Astrocyte (in vitro differentiated cells and primary cell): ENCODE data around the gene CAPRIN2. TPM values are rescaled to one million over a fixed set of nuclear protein-coding genes. Genes with fewer than 3 reads are reported as not detected.

Experiments used
- DNase-seq: peaks from one replicate; pipeline ENCODE4 v3.0.0-alpha.2; 2010; ENCODE audit warnings: low read depth
- FAIRE-seq: peaks from 2 replicates; lab custom pipeline; 2011; peaks lifted over from hg19 to GRCh38; lab: Jason Lieb, UNC
- H2AFZ ChIP-seq: 2 replicates; pipeline ENCODE4 v1.6.0; 2012; ENCODE audit warnings: low read depth, low read length, inconsistent platforms
- H3K27ac ChIP-seq: 2 replicates; pipeline ENCODE4 v1.5.1; 2011; ENCODE audit warnings: low read depth, low read length, inconsistent platforms
- H3K27me3 ChIP-seq: 2 replicates; pipeline ENCODE4 v1.6.0; 2011; ENCODE audit warnings: low read length, inconsistent platforms; ENCODE audit not compliant: insufficient read depth
- H3K36me3 ChIP-seq: 2 replicates; pipeline ENCODE4 v1.5.1; 2011; ENCODE audit warnings: low read length, inconsistent platforms; ENCODE audit not compliant: insufficient read depth
- H3K4me1 ChIP-seq: 2 replicates; pipeline ENCODE4 v1.5.1; 2011; ENCODE audit warnings: low read length, inconsistent platforms; ENCODE audit not compliant: insufficient read depth
- H3K4me2 ChIP-seq: 2 replicates; pipeline ENCODE4 v1.6.0; 2012; ENCODE audit warnings: low read length, inconsistent platforms
- H3K4me3 ChIP-seq: 2 replicates; pipeline ENCODE4 v1.5.1; 2011; ENCODE audit warnings: low read depth, mild to moderate bottlenecking, low read length, inconsistent platforms; ENCODE audit not compliant: insufficient read depth
- H3K79me2 ChIP-seq: 2 replicates; pipeline ENCODE4 v1.6.0; 2012; ENCODE audit warnings: mild to moderate bottlenecking, low read length, inconsistent platforms; ENCODE audit not compliant: insufficient read depth
- H3K9ac ChIP-seq: 2 replicates; pipeline ENCODE4 v1.6.0; 2012; ENCODE audit warnings: mild to moderate bottlenecking, low read length, inconsistent platforms
- H3K9me3 ChIP-seq: 2 replicates; pipeline ENCODE4 v1.5.1; 2012; ENCODE audit warnings: low read depth, mild to moderate bottlenecking, low read length, inconsistent platforms; ENCODE audit not compliant: insufficient read depth
- H4K20me1 ChIP-seq: 2 replicates; pipeline ENCODE4 v1.6.0; 2012; ENCODE audit warnings: low read length, inconsistent platforms; ENCODE audit not compliant: insufficient read depth
- H3K27ac Mint-ChIP-seq: one replicate; pipeline ENCODE4 v1.8.0; 2021; ENCODE audit warnings: mild to moderate bottlenecking, mixed read lengths; ENCODE audit not compliant: unreplicated experiment
- H3K27me3 Mint-ChIP-seq: one replicate; pipeline ENCODE4 v1.8.0; 2021; ENCODE audit warnings: low read depth, mixed read lengths; ENCODE audit not compliant: unreplicated experiment
- H3K36me3 Mint-ChIP-seq: one replicate; pipeline ENCODE4 v1.8.0; 2021; ENCODE audit warnings: low read depth, mixed read lengths; ENCODE audit not compliant: unreplicated experiment
- H3K4me1 Mint-ChIP-seq: one replicate; pipeline ENCODE4 v1.8.0; 2021; ENCODE audit warnings: low read depth, mixed read lengths; ENCODE audit not compliant: unreplicated experiment
- H3K4me3 Mint-ChIP-seq: one replicate; pipeline ENCODE4 v1.8.0; 2021; ENCODE audit warnings: mild to moderate bottlenecking, moderate library complexity, mixed read lengths; ENCODE audit not compliant: unreplicated experiment
- H3K9me3 Mint-ChIP-seq: one replicate; pipeline ENCODE4 v1.8.0; 2021; ENCODE audit warnings: mild to moderate bottlenecking, mixed read lengths; ENCODE audit not compliant: unreplicated experiment
- EZH2 ChIP-seq: IDR thresholded peaks from 2 replicates; pipeline ENCODE4 v1.6.1; 2012; ENCODE audit warnings: mild to moderate bottlenecking, low read length, inconsistent platforms; ENCODE audit not compliant: insufficient read depth
- total RNA-seq: library from RNA; stranded (reverse); gene quantifications from 2 replicates; pipeline ENCODE4 v1.2.1, GENCODE V29; 2021
- TF ChIP-seq, protein P1 (sequence below): IDR thresholded peaks from 2 replicates; pipeline ENCODE4 v1.5.1; 2011; ENCODE audit warnings: low read depth, mild to moderate bottlenecking, inconsistent platforms, low read length, moderate library complexity; ENCODE audit not compliant: insufficient read depth

Gene CAPRIN2
- total RNA-seq, 1 donor from 2014 or later, result 23.1 TPM

- no peak overlapping the region for H3K4me3 Mint-ChIP-seq
- no peak for DNase-seq
- no peaks in the 10 kb centered on the region for H3K4me1 Mint-ChIP-seq
- peaks cover 9% of the 10 kb centered on the region for H3K9me3 Mint-ChIP-seq
- no peak for FAIRE-seq
- Histone ChIP-seq H3K36me3 (no peaks in the 10 kb centered on the region), H3K4me3 (no peak overlapping the region), H3K9ac (no peak overlapping the region), H2AFZ (no peak overlapping the region), H3K9me3 (no peaks in the 10 kb centered on the region), H3K4me2 (no peak overlapping the region), H4K20me1 (no peaks in the 10 kb centered on the region), H3K79me2 (no peaks in the 10 kb centered on the region), H3K4me1 (no peaks in the 10 kb centered on the region), H3K27ac (no peak overlapping the region), H3K27me3 (no peaks in the 10 kb centered on the region)
- no peaks in the 10 kb centered on the region for H3K27me3 Mint-ChIP-seq
- H3K36me3 Mint-ChIP-seq, result no peaks in the 10 kb centered on the region
- TF ChIP-seq, protein P1, sequence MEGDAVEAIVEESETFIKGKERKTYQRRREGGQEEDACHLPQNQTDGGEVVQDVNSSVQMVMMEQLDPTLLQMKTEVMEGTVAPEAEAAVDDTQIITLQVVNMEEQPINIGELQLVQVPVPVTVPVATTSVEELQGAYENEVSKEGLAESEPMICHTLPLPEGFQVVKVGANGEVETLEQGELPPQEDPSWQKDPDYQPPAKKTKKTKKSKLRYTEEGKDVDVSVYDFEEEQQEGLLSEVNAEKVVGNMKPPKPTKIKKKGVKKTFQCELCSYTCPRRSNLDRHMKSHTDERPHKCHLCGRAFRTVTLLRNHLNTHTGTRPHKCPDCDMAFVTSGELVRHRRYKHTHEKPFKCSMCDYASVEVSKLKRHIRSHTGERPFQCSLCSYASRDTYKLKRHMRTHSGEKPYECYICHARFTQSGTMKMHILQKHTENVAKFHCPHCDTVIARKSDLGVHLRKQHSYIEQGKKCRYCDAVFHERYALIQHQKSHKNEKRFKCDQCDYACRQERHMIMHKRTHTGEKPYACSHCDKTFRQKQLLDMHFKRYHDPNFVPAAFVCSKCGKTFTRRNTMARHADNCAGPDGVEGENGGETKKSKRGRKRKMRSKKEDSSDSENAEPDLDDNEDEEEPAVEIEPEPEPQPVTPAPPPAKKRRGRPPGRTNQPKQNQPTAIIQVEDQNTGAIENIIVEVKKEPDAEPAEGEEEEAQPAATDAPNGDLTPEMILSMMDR, result no peak
- no peak for TF ChIP-seq EZH2
- H3K27ac Mint-ChIP-seq, result no peak overlapping the region
Measured at GRCh38 chr12:30779178-30779577, 24.4 kb upstream of the CAPRIN2 start.

DNA sequence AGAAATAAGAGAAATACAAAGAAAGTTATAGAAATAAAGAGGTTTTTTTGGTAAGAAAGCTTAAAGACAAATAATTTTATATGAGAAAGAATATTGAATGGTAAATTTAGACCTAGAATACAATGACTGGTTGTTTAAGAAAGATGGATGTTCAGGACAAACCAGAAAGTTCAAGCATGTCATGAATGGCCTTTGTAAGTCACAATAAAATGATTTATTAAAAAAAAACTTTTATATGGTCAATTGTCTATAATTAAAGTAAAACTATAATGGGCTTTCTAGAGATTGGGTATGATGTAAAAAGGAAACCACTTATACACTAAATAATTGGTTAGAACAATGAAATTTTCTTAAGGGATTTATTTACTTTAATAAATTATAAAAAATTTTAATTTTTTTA lies 19.8 kb upstream of the CAPRIN2 start:
- Histone ChIP-seq H3K79me2 (no peaks in the 10 kb centered on the region), H3K4me1 (no peaks in the 10 kb centered on the region), H3K27me3 (no peaks in the 10 kb centered on the region), H3K9me3 (no peaks in the 10 kb centered on the region), H3K4me3 (no peak overlapping the region), H4K20me1 (no peaks in the 10 kb centered on the region), H3K36me3 (no peaks in the 10 kb centered on the region), H3K4me2 (no peak overlapping the region), H3K9ac (no peak overlapping the region), H2AFZ (no peak overlapping the region), H3K27ac (no peak overlapping the region)
- DNase-seq, result no peak
- H3K4me1 Mint-ChIP-seq, result no peaks in the 10 kb centered on the region
- no peak for FAIRE-seq
- H3K36me3 Mint-ChIP-seq, result no peaks in the 10 kb centered on the region
- H3K9me3 Mint-ChIP-seq, result peaks cover 8% of the 10 kb centered on the region
- no peaks in the 10 kb centered on the region for H3K27me3 Mint-ChIP-seq
- no peak overlapping the region for H3K4me3 Mint-ChIP-seq
- H3K27ac Mint-ChIP-seq, result no peak overlapping the region
- TF ChIP-seq, protein P1, result no peak
- TF ChIP-seq EZH2, result no peak

- Histone ChIP-seq H3K9ac (no peak overlapping the region), H3K4me1 (no peaks in the 10 kb centered on the region), H3K36me3 (no peaks in the 10 kb centered on the region), H3K79me2 (no peaks in the 10 kb centered on the region), H3K4me2 (no peak overlapping the region), H4K20me1 (no peaks in the 10 kb centered on the region), H3K4me3 (no peak overlapping the region), H3K27ac (no peak overlapping the region), H3K27me3 (no peaks in the 10 kb centered on the region), H3K9me3 (no peaks in the 10 kb centered on the region), H2AFZ (no peak overlapping the region)
- no peaks in the 10 kb centered on the region for H3K36me3 Mint-ChIP-seq
- DNase-seq (no peak), FAIRE-seq (no peak)
- no peaks in the 10 kb centered on the region for H3K4me1 Mint-ChIP-seq
- no peaks in the 10 kb centered on the region for H3K27me3 Mint-ChIP-seq
- no peak overlapping the region for H3K27ac Mint-ChIP-seq
- TF ChIP-seq, protein P1, result no peak
- no peak for TF ChIP-seq EZH2
- H3K9me3 Mint-ChIP-seq, result peaks cover 2% of the 10 kb centered on the region
- H3K4me3 Mint-ChIP-seq, result no peak overlapping the region
Measured at GRCh38 chr12:30769802-30770201, 15.1 kb upstream of the CAPRIN2 start.
